GM04504 (cell line): ENCODE data around the gene RILPL2.
"Not testable (repeated sequence)": the region's sequence is repeated elsewhere in the genome, so short reads cannot be mapped to it uniquely, and the experiment has no call there.

ENCODE experiments used
- DNase-seq: peaks from one replicate; pipeline ENCODE4 v3.0.0-alpha.2; 2012; ENCODE audit warnings: low read depth

RILPL2 gene, protein sequence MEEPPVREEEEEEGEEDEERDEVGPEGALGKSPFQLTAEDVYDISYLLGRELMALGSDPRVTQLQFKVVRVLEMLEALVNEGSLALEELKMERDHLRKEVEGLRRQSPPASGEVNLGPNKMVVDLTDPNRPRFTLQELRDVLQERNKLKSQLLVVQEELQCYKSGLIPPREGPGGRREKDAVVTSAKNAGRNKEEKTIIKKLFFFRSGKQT

DNA sequence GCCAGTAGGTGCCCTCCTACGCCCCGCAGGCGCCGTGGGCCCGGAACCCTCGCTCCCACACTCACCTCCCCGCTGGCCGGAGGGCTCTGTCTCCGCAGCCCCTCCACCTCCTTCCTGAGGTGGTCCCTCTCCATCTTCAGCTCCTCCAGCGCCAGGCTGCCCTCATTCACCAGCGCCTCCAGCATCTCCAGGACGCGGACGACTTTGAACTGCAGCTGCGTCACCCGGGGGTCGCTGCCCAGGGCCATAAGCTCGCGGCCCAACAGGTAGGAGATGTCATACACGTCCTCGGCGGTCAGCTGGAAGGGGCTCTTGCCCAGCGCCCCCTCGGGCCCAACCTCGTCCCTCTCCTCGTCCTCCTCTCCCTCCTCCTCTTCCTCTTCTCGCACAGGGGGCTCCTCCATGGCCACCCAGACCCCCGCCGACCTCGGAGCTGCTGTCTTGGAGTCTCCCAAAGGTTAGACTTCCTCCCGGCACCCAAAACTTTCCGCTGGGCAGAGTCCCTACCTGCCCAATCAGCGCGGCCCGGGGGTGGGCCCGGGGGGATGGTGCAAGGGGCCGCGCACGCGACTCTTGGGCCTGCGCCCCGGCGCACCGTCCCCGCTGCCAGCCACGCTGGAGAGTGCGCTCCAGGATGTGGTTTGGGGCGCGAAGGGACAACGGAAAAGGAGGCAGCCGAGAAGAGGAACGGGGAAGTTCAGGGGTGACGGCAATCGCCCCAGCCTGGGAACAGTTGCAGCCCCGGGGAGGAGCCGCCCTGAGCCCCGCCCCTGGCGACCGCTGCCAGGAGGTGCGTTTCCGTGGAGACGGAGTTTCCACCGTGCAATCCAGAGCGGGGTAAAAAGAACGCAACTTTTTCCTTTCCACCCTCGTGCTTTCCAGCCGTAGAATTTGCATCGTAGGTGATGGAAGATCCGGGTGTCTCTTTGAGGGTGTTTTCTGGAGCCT, at the start of gene RILPL2:
Gene RILPL2, minus strand, starts transcription at position 668 of the 948 bp plus-strand sequence. Its CDS starts 264 bp downstream, at position 404.
- peak; percentile 74 for DNase-seq

DNA sequence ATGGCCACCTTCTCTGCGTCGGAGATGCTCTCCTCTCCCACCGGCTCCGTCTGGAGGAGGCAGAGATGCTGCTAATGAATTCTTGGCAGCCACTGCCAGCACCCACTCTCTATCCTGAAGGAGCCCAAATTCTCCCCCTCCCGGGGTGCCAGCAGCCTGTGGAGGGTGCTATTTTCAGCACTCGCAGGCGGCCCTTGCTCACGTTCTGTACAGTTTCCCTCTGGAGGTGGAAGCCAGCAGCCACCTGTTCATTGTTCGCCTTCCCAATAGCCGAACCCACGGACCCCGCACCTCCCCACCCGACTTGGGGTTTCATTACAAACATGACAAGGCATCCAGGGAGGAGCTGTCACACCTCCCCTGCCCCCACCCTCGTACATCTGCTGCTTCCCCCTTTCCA, 49.3 kb upstream of the RILPL2 start:
- DNase-seq = no peak

DNA sequence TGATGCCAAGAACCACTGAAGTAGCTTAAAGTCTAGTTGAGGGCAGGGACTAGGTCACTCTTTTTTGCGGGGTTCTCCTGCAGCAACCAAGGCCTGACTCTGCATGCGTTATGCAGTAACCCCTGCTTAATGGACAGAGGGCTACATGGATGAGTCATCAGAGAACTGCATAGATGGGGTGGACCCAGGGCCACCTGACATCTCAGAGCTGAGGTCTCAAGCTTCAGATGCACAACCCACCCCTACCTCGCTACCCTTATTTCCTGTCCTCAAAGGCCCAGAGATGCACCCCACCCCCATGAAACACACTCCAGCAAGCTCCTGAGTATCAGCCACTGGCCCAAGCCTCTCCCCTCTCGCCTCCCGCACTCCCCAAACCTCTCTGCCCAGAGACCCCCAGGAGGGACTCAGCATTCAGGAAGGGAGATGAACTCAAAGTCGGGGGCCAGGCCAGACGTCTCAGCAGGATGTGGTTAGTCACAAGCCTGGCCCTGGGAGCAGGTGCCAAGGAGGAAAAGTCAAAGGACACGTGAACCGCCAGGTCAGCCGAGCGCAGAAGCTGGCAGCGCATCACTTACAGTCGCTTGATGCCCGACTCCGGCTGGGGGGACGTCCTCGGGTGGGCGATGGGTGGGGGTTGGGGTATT, 47.2 kb upstream of the RILPL2 start:
- DNase-seq = no peak

DNA sequence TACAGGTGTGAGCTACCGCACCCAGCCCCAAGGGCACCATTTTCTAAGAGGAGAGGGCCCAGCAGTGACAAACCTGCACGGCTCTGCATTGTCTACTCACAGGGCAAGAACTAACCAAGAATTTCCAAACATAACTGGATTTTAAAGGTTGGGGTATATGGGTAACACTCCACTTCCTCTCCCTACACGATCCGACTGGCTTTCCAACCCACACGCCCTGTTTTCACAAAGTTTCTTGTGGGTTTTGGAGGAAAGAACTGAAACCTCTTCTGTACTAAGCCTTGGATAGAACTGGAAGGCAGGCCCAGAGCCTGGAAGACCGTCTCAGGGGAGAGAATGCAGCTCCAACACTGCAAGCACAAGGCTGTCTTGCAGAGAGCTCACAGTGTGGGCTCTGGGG, 46.4 kb upstream of the RILPL2 start:
- DNase-seq = no peak

DNA sequence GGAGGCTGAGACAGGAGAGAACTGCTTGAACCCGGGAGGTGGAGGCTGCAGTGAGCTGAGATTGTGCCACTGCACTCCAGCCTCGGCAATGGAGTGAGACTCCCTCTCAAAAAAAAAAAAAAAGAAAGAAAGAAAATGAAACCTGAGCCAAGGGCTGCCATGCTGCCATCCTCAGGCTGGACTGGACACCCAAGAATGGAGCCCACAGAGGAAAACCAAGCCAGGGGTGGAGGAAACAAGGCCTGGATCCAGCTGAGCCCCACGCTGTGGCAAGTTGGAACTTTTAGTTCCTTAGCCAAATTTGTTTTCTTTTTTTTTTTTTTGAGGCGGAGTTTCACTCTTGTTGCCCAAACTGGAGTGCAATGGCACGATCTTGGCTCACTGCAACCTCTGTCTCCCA, 44.8 kb upstream of the RILPL2 start:
- not testable (repeated sequence) for DNase-seq

DNA sequence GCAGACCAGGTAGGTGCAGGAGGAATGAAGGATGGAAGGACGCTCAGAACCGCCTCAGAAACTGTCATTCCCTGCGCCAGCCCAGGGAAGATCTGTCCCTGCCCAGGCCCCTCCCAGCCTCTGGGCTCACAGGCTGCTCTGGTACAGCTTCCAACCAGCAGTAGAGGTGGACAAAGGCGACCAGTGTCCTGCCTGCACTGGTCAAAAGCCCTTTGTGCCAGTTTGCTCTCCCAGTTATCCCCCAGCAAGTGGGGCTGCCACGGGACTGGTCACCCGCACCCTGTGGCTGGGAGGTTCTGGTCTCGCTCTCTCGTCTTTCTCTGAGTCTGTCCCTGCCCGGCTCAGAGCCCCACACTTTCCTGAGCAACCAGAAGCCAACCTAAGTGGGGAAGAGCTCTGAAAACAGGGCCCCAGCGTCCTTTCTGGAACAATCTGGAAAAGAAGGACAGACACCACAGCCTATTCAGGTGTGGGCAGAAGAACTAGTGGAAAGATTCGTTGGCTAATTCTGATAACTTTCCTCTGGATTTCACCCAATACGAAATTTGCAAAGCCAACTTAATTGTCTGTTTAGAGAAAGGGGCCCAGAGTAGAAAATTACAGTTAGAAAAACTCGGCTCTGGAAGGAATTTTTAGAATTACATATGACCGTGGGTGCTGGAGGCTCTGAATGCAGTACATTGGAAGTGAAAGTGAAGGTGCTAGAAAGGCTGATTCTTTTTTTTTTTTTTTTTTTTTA, 43.1 kb upstream of the RILPL2 start:
- DNase-seq = no peak

DNA sequence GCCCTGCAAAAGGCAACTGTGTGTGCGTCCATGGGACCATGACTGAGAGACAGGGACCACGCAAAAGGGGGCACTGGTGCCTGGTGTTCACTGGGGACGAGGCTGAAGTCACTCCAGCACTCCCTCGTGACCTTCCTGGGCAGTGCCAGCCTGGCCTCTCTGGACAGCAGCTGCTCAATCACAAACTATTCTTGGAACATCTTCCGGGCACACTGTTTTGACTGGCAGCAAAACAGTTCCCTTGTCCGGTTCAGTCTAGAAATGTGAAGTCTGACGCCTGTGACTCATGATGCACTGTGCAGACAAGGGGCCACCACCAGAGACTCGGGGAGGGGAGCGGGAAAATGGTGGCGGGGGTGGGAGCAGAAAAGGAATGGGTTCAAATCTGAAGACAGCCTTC, 42.3 kb upstream of the RILPL2 start:
- no peak for DNase-seq

DNA sequence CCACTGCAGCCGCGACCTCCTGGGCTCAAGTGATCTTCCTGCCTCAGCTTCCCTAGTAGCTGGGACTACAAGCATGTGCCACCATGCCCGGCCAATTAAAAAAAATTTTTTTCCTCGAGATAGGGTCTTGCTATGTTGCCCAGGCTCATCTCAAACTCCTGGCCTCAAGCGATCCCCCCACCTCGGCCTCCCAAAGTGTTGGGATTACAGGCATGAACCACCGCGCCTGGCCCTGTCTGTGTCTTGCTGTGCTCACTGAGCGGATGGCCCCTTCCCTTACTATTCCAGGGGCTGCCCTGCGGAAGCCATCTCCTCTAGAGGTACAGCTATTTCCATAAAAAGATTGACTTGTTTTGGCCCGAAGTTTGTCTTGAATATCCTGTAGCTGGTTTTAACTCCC, 41.6 kb upstream of the RILPL2 start:
- no peak for DNase-seq

DNA sequence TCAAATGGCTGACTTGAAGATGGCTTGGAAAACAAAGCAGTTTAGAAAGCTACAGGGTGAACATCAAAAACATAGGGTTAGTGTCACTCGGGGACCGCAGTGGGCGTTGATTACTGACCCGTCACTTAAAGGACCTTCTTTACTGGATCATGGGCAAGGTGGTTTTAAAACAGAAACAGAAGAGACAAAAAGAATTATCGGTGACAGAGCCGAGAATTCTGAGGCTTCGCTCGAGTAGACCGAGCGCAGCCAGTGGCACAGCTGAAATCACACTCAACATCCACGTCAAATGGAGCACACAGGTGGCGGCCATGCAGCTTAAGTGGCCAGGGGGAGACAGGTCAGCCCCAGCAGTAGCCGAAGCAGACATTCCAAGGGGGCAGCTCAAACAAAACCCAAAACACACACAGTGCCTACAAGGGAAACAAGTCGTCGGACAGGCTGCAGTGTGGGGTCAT, 38.8 kb upstream of the RILPL2 start:
- no peak for DNase-seq

DNA sequence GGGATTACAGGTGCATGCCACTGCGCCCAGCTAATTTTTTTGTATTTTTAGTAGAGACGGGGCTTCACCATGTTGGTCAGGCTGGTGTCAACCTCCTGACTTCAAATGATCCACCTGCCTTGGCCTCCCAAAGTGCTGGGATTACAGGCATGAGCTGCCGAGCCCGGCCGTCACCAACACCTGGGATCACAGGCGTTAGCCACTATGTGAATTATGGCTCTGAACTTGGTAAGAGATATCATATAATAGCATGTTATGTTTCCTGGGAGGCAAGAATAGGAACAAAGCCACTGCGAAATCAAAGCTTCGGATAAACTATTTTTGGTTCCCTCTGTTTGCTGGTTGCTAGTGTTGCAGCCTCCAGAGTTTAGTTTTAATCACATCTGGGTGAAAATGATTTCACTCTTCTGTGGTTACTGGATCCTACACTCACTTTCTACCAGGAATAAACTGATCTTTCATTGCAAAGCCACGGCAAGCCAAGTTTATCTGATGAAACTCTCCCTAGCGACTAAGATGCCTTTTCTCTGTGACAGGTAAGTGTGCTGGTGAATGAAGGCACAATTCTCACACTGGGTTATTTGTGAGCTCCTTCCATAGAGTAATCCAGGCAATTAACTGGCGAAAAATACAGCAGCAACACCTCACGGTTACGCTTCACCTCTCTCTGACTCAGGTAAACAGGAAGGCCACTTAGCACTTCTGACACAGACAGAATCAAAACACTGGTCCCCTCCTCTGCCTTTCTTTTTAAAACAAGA, 38.2 kb upstream of the RILPL2 start:
- no peak for DNase-seq

DNA sequence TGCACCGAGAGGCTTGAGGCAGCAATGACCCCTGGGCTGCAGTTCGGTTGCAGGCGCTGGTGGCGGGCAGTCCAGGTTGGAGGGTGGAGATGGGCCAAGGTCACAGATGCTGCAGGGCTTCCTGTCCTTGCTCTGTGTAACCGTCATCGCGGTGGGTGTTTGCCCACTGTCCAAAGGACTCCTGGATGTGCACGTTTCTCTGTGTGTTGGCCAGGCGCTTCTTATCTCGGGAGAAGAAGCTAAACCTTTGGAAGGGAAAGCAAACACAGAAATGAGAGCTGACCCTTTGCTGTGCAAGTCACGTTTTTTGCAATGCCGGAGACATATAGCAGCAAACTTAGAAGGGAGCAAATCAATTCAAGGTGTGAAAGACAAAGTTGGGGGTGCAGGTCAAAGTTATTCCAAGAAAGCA, 36.0 kb upstream of the RILPL2 start:
- no peak for DNase-seq

DNA sequence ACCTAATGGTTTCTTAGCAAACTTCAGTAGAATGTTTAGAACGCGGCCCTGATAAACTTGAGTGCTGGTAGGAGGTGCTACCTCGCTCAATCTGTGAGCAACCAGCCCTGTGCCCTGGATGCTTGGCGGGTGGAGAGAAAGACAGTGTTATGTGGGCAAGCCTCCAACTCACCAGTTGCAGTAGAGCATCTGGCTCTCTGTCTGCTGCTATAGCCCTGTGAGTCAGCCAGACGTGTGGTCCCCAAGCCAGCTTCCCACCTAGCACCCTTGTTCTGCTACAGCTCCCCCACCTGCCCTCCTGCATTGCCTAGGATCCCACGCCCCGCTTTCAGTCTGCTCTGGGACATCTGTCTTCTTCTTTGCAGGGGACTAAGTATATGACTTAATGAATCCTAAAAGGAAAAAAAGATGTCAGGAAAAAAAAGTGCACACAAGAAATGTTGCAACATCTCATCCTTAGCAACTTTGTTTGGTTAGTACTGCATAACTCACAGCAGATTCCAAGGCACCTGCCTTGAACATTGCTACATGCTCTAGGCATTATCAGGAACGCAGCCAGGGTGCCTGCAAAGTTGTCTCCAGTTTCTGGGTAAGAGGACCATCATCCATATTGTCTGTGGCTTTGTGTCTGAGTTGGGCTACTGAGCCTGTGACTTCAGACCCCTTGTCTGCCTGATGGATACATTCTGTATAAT, 35.0 kb upstream of the RILPL2 start:
- DNase-seq = peak; percentile 46

DNA sequence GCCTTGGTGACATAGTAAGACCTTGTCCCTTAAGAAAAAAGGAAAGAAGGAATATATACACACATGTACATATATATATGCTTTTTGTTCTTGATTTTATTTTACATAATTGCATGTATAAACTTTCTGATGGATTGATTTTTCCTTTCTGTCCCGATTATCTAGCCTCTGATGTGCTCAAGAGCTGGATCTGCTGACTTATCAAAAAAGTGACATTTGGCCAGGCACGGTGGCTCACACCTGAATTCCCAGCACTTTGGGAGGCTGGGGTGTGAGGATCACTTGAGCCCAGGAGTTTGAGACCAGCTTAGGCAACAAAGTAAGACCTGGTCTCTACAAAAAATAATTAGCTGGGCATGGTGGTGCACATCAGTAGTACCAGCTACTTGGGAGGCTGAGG, 33.5 kb upstream of the RILPL2 start:
- no peak for DNase-seq

DNA sequence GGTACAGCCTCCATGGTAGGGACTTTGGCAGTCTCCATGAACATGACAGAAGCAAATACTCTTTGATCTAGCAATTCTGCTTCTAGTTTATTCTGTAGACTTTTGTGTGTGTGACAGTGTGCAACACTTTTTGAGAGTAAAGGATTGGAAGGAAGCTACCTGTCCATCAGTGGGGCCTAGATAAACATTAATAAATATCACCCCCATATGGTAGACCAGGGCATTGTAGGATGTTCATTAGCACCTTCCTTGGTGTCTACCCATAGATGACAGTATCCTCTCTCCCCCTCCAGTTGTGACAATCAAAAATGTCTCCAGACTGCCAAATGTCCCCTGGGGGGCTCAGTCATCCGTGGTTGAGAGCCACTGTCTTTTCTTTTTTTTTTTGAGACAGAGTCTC, 32.3 kb upstream of the RILPL2 start:
- no peak for DNase-seq

DNA sequence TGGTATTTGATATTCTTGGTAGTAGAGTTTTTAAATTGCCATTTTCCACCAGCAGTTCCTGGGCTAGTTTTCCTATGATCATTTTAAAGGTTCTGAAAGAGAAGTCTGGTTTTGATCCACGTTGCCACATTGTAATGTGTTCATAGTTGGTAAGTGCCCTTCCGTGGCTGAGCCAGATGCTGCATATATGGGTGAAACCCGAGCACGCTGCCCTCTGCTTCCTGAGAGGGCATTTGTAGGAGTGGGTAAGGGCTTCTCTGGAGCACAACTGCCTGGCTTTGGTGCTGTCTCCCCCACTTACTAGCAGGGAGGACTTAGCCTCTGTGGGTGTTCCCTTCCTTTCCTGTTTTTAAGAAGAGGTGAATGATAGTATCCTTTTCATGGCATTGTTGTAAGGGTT, 28.6 kb upstream of the RILPL2 start:
- no peak for DNase-seq

DNA sequence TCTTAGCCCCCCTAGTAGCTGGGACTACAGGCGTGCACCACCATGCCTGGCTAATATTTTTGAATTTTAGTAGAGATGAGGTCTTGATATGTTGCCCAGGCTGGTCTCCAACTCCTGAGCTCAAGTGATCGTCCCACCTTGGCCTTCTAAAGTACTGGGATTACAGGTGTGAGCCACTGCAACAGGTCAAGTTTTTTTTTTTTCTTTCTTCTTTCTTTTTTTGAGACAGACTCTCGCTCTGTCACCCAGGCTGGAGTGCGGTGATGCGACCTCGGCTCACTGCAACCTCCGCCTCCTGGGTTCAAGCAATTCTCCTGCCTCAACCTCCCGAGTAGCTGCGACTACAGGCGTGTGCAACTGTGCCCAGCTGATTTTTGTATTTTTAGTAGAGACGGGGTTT, 26.7 kb upstream of the RILPL2 start:
- DNase-seq = not testable (repeated sequence)

DNA sequence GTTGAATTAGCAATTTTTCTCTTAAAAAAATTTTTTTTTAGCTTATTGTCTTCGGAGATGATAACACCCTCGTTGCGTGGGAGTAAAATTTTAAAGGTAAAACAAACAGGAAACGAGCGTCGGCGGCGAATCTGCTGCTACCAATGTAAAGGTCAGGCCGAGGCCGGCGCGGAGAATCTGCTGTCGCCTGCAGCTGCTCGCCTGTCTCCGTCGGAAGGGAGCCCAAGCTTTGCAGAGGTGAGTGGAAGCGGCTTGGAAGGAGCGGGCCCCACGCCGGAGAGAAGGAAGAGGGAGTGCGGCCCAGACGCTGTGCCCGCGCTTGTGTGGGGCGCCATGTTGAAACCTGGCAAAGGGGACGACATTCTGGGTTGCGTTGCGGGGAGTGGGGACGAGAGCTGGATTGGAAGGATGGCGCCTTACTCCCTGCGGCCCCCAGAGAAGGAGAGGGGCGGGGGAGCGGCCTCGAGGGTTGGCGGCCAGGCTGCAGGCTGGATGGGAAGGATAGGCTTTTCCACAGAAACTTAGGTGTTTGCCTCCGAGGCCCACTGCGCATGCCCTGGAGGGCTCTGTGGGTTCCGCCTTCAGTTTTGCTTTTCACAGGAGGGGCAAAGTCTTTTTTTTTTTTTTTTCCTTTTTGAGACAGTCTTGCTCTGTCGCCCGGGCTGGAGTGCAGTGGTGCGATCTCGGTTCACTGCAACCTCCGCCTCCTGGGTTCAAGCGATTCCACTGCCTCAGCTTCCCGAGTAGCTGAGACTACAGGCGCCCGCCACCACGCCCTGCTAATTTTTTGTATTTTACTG, 21.7 kb upstream of the RILPL2 start, which contains the start of gene SNRNP35:
Gene SNRNP35, plus strand, starts transcription at position 160 of the 800 bp plus-strand sequence. CDS start 7,402 bp downstream, outside the sequence.
- DNase-seq = peak; percentile 76

DNA sequence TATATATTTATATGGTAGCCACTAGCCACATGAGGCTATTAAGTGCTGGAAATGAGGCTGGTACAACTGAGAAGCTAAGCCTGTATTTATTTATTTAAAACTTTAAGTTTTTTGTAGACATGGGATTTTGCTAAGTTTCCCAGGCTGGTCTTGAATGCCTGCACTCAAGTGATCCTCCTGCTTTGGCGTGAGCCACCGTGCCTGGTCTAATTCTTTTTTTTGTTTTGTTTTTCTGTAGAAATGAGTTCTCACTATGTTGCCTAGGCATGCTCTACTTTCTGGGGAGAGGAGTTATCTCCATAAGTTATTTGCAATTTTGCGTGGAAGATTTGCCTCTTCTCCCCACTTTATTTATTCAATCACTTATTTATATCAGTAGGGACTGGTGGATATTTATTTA, 16.7 kb upstream of the RILPL2 start:
- DNase-seq = no peak

DNA sequence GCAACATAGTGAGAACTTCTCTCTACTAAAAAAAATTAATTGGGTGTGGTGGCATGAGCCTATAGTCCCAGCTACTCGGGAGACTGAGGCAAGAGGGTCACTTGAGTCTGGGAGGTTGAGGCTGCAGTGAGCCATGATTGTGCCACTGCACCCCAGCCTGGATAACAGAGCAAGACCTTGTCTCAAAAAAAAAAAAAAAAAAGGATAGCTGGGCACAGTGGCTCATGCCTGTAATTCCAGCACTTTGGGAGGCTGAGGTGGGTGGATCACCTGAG, 15.7 kb upstream of the RILPL2 start:
- not testable (repeated sequence) for DNase-seq

DNA sequence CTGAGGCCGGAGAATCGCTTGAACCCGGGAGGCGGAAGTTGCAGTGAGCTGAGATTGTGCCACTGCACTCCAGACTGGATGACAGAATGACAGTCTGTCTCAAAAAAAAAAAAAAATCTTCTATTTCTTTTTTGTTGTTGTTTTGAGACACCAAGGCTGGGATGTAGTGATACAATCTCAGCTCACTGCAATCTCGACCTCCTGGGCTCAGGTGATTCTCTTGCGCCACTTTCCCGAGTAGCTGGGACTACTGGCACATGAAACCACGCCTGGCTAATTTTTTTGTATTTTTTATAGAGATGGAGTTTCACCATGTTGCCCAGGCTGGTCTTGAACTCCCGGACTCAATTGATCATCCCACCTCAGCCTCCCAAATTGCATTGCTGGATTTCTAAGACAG, 14.2 kb upstream of the RILPL2 start:
- DNase-seq = no peak
